Measurements from ENCODE around the gene TTC14.
A peak's percentile ranks its signal among the peaks of the same experiment; 100 is the strongest.

The TTC14 gene

GRCh38 chr3:180631317-180631716, 29.4 kb downstream of the TTC14 start (continued):
- TF ChIP-seq SCRT2 (tag by site-specific recombination; IDR thresholded peaks at IDR 0.05): no peak

DNA sequence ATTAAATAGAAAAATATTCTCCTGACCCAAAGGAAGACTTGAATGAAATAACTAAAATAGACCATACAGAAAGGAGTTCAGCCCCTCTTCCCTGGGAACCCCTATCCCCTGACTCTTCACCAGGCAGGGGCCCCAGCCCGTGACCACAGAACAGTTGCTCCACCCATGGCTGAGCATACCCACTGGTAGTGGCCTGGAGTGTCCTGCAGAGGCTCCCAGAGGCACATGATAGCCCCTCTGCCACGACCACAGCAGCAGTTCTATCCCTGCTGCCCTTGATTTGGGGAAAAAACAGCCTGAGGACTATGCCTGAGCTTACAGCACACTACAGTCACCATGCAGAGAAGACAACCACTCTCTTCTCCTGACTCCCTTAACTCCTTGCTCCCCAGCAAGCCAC, 31.8 kb downstream of the TTC14 start:
- H3K4me3 ChIP-seq (ENCODE audit: low read depth, low read length): no peak overlapping the region
- H3K9me3 ChIP-seq (ENCODE audit: control insufficient read depth, insufficient read depth, low read depth, low read length): no peaks in the 10 kb centered on the region
- H3K36me3 ChIP-seq (ENCODE audit: control insufficient read depth in 2 of 2, insufficient read depth in 1 of 2, low read length in 2 of 2): no peaks in the 10 kb centered on the region
- ChIA-PET POLR2A (no interaction called here), CTCF (no interaction called here)
- H3K4me1 ChIP-seq (ENCODE audit: control insufficient read depth, insufficient read depth, low read length): no peaks in the 10 kb centered on the region
- no peak overlapping the region for H3K27ac ChIP-seq (ENCODE audit: extremely low read depth, low read depth, low read length)
- no peak for TF ChIP-seq BCL6B (tag by site-specific recombination; IDR thresholded peaks at IDR 0.05)
- TF ChIP-seq TRIM28 (IDR thresholded peaks at IDR 0.05; ENCODE audit: borderline replicate concordance, low read length): no peak
- no peak for TF ChIP-seq ZNF701 (tag by site-specific recombination; IDR thresholded peaks at IDR 0.05)
- TF ChIP-seq, protein P1, sequence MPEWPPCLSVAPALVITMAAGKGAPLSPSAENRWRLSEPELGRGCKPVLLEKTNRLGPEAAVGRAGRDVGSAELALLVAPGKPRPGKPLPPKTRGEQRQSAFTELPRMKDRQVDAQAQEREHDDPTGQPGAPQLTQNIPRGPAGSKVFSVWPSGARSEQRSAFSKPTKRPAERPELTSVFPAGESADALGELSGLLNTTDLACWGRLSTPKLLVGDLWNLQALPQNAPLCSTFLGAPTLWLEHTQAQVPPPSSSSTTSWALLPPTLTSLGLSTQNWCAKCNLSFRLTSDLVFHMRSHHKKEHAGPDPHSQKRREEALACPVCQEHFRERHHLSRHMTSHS (tag by site-specific recombination; IDR thresholded peaks at IDR 0.05): no peak
- TF ChIP-seq ZNF664 (tag by site-specific recombination; IDR thresholded peaks at IDR 0.05): no peak
- no peak for TF ChIP-seq ZNF10 (tag by site-specific recombination; IDR thresholded peaks at IDR 0.05)
- TF ChIP-seq ZNF354C (tag by site-specific recombination; IDR thresholded peaks at IDR 0.05; ENCODE audit: borderline replicate concordance, low read depth): no peak
- no peak for TF ChIP-seq ZNF274 (IDR thresholded peaks at IDR 0.05; ENCODE audit: low read length)
- TF ChIP-seq ZNF274 (tag by site-specific recombination; IDR thresholded peaks at IDR 0.05; ENCODE audit: borderline replicate concordance): no peak
- TF ChIP-seq ZNF596 (tag by site-specific recombination; IDR thresholded peaks at IDR 0.05): no peak

DNA sequence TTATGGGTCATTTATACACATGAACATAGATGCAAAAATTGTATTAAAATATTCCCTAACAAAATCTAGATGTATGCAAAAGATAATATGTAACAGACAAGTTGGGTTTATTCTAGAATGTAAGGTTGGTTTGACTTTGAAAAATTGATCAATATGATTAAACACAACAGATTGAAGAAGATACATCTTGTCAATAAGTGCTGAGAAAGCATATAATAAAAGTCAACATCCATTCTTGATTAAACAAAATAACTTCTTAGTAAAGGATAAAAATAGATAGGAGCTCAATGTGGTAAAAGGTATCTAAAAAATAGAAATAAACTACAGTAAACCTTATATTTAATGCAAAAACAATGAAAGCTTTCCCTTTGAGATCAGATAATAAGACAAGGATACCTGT, 39.0 kb downstream of the TTC14 start:
- ChIA-PET CTCF (no interaction called here), POLR2A (no interaction called here)
- H3K9me3 ChIP-seq (ENCODE audit: control insufficient read depth, insufficient read depth, low read depth, low read length): no peaks in the 10 kb centered on the region
- H3K27ac ChIP-seq (ENCODE audit: extremely low read depth, low read depth, low read length): no peak overlapping the region
- H3K4me3 ChIP-seq (ENCODE audit: low read depth, low read length): no peak overlapping the region
- H3K36me3 ChIP-seq (ENCODE audit: control insufficient read depth in 2 of 2, insufficient read depth in 1 of 2, low read length in 2 of 2): no peaks in the 10 kb centered on the region
- TF ChIP-seq ZNF138 (tag by site-specific recombination; IDR thresholded peaks at IDR 0.05; ENCODE audit: borderline replicate concordance) (no peak), ZNF433 (tag by site-specific recombination; IDR thresholded peaks at IDR 0.05; ENCODE audit: low read depth) (no peak), ZNF202 (tag by site-specific recombination; IDR thresholded peaks at IDR 0.05; ENCODE audit: borderline replicate concordance) (no peak)
- H3K4me1 ChIP-seq (ENCODE audit: control insufficient read depth, insufficient read depth, low read length): no peaks in the 10 kb centered on the region

- TF ChIP-seq ZNF19 (tag by site-specific recombination; IDR thresholded peaks at IDR 0.05; ENCODE audit: low read depth): no peak
- no peak for TF ChIP-seq ZNF626 (tag by site-specific recombination; IDR thresholded peaks at IDR 0.05)
- no peak for TF ChIP-seq ZNF266 (tag by site-specific recombination; IDR thresholded peaks at IDR 0.05; ENCODE audit: low read depth)
- TF ChIP-seq PRDM1 (tag by site-specific recombination; IDR thresholded peaks at IDR 0.05): 0 out of 2 replicates have a peak, but pooled peaks have one; percentile 10
- Histone ChIP-seq H3K27ac (ENCODE audit: extremely low read depth, low read depth, low read length) (no peak overlapping the region), H3K4me1 (ENCODE audit: control insufficient read depth, insufficient read depth, low read length) (no peaks in the 10 kb centered on the region), H3K4me3 (ENCODE audit: low read depth, low read length) (no peak overlapping the region), H3K9me3 (ENCODE audit: control insufficient read depth, insufficient read depth, low read depth, low read length) (no peaks in the 10 kb centered on the region), H3K36me3 (ENCODE audit: control insufficient read depth in 2 of 2, insufficient read depth in 1 of 2, low read length in 2 of 2) (no peaks in the 10 kb centered on the region)
- POLR2A ChIA-PET: no interaction called here
- CTCF ChIA-PET: interaction anchor here (0.6 kb wide), 2 partner anchors 826 to 912 kb away, joined by 3 to 5 read pairs; no protein-coding TSS in a partner anchor
Measured at GRCh38 chr3:180646187-180646790, 44.3 kb downstream of the TTC14 start.
